GM21515 (cell line): ENCODE data around the gene MLST8.
"Not testable (repeated sequence)": the region's sequence is repeated elsewhere in the genome, so short reads cannot be mapped to it uniquely, and the experiment has no call there.

ENCODE experiments used
- ATAC-seq: cut with Tn5 transposase; IDR thresholded peaks from one replicate; pipeline ENCODE4 v1.9.1; 2021; ENCODE audit not compliant: unreplicated experiment

Gene MLST8

DNA sequence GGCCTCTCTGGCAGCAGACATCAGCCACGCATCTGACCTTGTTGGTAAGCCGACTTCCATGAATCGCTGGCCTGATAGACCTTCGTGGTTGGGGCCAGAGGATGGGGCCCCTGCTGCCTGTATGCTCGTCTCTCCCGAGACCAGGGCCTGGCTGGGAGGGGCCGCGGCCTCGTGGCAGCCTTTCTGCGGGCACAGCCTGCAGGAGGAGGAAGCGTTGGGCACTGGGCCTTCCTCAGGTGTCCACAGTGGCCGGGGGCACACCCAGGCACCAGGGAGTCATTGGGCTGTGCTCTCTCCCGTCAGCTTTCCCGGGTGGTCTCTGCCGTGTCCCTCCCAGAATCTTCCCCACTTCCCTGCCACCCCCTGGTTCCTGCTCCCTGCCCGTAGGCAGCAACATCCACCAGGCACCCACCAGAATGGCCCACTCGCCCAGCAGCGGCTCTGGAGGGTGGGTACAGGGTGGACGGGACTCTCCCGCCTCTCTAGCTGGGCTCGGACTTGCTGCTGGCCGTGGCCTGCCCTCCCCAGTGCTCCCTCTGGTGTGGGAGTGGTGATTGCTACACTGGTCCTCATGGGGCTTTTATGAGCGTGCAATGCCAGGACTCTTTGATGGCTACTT, 24.5 kb downstream of the MLST8 start:
- ATAC-seq: no peak

DNA sequence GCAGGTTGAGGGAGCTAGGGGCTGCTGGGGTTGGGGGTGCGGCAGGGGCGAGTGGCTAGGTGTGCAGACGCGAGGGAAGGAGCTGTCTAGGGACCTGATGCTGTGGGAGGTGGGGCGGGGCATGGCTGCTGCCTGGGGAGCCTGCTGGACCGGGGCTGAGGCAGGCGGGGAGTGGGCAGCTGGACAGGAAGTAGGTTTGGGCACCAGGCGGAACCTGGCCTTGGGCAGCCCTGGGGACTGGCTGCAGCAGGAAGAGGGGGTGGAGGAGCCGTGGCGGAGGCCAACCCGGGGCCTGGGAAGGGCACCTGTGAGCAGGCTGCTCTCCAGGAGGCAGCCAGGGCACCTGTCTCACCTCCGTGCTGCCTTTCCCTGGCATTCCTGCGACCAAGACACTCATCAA, 25.1 kb downstream of the MLST8 start:
- ATAC-seq: no peak

DNA sequence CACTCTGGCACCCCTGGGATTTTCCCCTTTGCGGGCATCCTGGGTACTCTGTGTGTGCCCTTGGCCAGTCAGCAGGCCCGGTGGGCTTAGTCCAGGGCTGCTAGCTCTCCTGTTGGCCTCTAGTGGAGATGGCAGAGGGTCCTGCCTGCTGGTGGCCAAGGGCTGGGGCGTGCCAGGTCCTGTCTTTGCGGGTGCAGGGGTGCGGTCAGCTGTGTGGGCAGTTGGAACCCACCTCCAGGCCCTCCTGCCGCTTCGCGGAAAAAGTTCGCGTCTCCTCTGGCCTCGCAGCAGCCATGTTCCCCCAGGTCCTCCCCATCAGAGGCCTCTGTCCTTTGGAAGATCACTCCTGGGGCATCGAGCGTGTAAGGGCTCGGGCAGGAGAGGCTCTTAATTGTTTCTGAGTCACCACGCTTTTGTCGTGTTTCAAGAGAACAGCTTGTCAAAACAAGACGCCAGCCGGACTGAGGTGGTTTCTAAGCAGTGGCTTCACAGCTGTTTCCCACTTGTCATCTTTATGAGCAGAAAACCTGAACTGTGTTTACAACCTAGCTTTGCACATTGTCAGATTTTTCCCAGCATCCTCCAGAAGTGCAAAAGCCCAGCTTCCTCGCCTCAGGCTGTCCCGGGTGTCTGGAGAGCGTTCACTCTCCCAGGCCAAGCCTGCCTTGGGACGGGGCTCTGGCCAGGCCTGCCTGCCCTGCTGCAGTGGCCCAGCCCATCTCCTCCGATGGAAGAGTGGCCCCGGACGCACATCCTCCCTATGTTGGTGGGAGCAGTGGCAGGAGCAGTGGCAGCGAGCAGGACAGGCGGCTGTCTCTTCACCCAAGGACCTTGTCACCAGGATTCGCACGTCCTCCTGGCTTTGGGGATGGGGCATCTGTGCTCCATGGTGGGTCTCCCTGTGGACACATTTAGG, 26.0 kb downstream of the MLST8 start:
- no peak for ATAC-seq

DNA sequence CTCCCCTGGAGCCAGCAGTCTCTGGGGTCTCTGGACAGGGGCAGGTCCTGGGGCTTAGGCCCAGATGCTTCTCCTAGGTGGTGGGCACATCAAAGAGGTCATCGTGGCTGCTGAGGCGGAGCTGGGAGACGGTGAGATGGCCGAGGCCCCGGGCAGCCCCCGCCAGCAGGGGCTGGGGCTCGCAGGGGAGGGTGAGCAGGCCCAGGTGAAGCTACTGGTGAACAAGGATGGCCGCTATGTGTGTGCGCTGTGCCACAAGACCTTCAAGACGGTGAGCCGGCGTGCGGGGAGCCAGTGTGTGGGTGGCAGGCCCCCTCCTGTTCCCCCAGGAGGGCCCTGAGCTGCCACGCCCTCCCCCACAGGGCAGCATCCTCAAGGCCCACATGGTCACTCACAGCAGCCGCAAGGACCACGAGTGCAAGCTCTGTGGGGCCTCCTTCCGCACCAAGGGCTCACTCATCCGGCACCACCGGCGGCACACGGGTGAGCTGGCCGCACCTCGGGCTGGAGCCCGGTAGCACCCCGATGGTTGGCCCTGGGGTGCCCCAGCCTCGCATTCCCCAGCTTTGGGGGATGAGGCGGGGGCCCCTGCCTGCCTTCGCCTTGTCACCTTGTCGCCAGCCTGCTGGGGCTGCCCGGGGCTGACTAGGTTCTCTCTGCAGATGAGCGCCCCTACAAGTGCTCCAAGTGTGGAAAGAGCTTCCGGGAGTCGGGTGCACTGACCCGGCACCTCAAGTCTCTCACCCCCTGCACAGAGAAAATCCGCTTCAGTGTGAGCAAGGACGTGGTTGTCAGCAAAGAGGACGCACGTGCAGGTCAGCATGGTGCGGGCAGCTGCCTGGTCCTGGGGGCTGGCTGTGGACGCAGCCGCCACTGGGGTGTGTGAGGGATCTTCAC, 27.1 kb downstream of the MLST8 start:
- ATAC-seq: no peak

DNA sequence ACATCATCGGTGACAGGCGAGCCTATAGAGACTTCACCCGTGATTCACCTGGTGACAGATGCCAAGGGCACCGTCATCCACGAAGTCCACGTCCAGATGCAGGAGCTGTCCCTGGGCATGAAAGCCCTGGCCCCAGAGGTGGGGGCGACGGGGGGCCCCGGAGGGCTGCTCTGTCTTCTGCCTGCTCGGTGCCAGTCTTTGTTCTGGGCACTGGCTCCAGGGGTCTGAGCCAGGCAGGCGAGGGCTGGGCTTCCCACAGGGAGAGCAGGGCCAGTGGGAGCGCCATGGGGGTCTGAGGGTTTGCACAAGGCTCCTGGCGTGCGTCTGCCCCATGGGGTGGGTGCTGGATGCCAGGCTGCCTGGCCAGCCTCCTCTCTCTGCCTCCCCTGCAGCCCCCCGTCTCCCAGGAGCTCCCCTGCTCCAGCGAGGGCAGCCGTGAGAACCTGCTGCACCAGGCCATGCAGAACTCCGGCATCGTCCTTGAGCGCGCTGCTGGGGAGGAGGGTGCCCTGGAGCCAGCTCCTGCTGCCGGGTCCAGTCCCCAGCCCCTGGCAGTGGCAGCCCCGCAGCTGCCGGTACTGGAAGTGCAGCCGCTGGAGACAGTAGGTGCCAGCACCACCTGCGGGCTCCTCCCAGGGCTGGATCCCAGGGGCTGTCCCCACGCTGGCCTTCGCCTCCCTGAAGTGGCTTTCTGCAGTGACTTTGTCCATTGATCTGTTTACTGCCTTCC, 28.0 kb downstream of the MLST8 start:
- no peak for ATAC-seq

DNA sequence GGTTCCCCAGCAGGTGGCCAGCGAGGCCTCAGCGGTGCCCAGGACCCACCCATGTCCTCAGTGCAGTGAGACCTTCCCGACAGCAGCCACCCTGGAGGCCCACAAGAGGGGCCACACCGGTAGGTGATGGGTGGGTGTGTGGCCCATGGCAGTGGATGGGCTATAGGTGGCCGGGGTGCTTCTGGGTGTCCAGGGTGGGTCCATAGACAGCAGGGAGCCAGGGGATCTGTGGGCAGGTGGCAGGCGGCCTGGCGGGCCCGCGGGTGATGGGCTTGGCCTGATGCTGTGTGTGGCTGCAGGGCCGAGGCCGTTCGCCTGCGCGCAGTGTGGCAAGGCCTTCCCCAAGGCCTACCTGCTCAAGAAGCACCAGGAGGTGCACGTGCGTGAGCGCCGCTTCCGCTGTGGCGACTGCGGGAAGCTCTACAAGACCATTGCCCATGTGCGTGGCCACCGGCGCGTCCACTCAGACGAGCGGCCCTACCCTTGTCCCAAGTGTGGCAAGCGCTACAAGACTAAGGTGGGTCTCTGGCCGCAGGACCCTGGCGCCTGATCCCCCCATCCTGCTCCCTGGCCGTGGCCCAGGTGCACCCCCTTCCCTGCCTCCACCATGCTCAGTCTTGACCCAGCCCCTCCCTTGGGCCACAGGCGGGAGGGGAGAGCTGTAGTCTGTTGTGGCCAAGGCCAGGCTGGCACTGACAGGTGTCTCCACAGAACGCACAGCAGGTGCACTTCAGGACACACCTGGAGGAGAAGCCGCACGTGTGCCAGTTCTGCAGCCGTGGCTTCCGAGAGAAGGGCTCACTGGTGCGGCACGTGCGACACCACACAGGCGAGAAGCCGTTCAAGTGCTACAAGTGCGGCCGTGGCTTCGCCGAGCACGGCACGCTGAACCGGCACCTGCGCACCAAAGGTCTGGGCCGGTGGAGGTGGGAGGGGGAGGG, 28.9 kb downstream of the MLST8 start:
- ATAC-seq: no peak

DNA sequence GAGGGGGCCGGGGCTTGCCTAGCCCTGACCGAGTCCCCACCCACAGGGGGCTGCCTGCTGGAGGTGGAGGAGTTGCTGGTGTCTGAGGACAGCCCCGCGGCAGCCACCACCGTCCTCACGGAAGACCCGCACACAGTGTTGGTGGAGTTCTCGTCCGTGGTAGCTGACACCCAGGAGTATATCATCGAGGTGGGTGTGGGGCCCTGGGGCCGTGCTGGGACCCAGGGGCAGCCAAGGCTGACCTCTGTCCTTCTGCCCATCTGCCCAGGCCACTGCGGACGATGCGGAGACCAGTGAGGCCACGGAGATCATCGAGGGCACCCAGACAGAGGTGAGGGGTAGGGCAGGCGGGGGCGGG, 29.5 kb downstream of the MLST8 start:
- no peak for ATAC-seq

DNA sequence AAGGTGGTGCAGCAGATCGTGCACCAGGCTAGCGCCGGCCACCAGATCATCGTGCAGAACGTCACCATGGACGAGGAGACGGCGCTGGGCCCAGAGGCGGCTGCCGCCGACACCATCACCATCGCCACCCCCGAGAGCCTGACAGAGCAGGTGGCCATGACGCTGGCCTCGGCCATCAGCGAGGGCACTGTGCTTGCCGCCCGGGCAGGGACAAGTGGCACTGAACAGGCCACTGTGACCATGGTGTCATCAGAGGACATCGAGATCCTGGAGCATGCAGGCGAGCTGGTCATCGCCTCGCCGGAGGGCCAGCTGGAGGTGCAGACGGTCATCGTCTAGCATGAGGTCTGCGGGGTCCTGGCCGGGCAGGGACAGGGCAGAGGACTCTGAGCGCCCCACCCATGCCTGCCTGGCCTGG, 30.0 kb downstream of the MLST8 start:
- ATAC-seq: no peak

DNA sequence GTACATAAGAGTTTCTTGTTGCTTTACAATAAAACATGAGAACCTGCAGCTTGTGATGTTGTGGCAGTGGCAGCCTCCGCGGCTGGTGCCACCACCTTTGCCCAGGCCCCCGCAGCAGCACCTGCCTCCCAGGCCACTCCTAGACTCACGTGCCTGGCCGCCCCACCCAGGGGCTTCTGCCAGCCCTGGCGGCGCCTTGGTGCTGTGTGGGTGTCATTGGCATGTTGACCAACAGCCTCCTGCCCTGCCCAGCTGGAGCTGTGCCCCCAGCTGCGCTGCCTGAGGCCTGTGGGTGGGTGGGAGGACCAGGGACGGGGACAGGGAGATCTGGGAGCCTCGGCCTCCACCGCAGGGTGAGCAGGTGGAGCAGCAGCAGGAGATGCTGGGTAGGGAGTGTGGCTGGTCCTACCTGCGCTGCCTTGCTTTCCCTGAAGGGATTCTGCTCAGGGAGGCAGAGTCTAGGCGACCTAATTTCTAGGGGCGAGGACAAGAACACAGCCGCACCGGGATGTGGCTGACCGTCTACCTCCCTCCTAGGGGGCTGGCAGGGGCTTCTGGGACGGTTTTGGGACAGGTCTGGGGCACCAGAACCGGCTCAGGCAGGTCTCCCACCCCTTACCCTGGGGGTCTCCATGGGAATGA, 30.6 kb downstream of the MLST8 start:
- ATAC-seq: no peak

DNA sequence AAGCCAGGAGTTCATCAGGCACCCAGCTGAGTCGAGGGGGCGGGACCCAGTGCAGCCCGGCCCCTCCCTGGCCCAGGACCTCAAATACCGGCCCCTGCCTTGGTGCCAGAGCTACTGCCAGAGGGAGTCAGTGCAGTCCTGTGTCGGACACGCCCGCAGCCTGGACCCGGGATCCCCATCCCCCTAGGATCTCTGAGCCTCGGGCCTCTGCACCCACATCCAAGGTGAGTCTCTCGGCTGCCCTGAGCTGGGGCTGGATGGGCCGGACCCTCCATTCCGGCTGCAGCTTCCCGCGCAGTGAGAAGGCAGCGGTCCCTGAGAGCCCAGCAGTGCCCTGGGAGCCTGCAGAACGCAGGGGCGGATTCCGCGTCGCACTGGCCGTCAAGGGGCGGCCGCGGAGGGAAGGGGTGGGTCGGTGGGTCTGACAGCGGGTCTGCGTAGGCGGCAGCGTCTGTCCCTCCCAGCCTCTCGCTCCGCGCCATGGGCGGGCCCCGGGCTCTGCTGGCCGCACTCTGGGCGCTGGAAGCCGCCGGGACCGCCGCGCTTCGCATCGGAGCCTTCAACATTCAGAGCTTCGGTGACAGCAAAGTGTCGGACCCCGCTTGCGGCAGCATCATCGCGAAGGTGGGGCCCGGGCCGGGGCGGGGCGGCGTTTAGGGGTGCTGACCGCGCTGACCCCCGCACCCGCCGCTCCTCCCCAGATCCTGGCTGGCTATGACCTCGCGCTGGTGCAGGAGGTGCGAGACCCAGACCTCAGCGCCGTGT, 31.3 kb downstream of the MLST8 start, which contains the start of gene DNASE1L2:
TSS of gene DNASE1L2 (plus strand) at position 108 of the 765 bp plus-strand sequence. CDS start at position 481, 373 bp downstream.
- ATAC-seq: no peak

DNA sequence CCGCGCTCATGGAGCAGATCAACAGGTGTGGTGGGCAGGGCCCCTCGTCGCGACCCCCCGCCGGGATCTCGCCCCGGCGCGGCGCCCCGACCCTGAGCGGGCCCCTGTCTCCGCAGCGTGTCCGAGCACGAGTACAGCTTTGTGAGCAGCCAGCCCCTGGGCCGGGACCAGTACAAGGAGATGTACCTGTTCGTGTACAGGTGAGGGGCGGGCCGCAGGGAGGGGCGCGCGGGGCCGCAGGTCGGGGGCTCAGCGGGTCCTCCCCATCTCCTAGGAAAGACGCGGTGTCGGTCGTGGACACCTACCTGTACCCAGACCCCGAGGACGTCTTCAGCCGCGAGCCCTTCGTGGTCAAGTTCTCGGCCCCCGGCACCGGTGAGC, 31.8 kb downstream of the MLST8 start:
- ATAC-seq: no peak

DNA sequence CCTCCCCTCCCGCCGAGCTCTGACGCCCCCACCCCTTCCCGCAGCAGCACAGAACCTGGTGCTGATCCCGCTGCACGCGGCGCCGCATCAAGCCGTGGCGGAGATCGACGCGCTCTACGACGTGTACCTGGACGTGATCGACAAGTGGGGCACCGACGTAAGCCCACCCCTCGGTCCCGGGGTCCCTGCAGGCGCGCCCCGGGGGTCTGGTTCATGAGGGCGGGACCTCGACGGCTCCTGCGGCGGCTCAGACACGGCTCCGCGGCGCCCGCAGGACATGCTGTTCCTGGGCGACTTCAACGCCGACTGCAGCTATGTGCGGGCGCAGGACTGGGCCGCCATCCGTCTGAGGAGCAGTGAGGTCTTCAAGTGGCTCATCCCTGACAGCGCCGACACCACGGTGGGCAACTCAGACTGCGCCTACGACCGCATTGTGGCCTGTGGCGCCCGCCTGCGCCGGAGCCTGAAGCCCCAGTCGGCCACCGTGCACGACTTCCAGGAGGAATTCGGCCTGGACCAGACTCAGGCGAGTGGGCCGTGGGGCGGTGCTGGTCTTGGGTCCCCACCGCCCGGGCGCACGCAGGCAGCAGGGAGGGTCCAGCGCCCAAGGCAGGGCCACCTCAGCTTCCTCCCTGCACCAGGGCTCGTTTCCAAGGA, 32.4 kb downstream of the MLST8 start:
- no peak for ATAC-seq

DNA sequence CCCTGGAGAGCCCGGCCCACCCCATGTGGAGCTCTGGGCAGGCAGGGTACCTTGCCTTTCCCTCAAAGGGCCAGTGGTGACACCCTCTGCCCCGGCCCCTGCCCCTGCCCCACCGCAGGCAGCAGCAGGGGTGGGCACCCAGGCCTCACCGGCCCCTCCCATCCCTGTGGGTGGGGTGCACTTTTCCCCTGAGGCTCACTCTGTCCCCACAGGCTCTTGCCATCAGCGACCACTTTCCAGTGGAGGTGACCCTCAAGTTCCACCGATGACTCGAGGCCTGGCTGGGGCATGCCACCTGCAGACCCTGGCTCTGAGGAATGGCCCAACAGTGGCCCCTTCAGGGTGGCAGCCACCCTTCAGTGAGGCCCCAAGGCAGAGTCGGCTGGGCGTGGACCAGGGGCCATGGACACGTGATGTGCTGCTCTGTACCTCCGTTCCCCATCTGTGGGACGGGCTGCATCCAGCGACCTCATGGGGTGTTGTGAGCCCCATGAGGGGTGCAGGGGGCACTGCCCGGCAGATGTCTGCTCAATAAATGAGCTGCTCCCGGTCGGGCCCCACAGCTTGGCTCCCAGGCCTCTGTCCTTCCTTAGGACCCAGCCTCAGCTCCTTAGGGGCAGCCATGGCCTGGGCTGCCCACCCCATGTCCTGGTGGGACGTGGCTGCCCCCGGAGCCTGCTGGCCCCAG, 33.0 kb downstream of the MLST8 start:
- ATAC-seq: no peak

DNA sequence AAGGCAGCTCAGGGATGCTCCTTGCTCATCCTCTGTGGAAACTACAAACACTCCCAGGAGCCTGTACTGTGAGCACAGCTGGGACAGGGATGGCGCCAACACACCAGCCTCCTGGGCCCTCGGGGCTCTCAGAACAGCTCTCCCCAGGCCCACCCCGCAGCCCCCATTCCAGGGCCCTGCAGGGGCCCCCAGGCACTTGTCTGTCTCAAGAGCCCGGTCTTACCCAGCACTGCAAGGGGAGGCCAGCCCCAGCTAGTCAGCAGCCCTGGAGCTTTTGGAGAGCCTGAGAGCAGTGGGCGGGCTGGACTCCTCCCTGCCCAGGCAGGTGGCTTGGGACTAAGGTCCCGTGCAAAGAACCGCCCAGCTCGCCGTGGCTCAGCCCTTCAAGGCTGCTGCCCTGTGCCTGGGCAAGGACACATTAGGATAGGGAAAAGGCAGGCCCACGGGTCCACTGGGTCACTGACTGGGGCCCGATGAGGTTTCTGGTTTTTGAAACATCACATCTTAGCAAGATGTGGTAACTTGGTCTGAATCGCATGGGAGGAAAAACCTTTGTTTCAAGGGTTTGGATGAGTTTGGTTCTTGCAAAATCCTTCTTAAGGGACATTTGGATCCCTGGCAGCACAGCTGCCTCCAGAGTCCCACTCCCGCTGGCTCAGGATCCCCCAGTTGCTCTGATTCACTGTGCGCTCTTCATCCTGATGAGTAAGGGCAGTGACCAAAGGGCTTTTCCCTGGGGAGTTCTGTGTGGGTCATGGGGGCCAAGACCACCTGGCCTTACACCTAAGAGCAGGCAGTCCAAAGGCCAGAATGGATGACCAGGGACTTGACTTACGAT, 33.8 kb downstream of the MLST8 start:
- ATAC-seq: no peak

DNA sequence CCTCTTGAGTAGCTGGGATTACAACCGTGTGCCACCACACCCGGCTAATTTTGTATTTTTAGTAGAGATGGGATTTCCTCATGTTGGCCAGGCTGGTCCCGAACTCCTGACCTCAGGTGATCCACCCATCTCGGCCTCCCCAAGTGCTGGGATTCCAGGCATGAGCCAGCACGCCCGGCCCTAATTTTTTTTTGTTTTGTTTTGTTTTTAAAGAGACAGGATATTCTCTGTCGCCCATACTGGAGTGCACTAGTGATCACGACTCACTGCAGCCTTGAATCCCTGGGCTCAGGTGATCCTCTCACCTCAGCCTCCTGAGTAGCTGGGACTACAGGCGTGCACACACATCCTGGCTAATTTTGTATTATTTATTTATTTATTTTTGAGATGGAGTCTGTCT, 35.1 kb downstream of the MLST8 start:
- not testable (repeated sequence) for ATAC-seq

DNA sequence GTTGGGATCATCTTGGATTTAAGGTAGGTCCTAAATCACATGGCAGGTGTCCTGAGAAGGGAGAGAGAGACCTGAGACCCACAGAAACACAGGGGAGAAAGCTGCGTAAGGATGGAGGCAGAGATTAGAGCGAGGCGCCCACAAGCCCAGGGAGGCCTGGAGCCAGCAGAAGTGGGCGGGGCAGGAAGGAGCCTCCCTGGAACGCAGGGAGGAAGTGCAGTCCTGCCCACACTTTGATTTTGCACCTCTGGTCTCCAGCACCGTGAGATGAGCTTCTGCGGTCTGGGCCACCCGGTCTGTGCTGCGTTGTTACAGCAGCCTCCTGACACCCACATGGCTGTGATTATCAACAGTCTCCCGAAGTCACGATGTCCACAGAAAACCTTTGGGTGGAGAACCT, 37.3 kb downstream of the MLST8 start:
- ATAC-seq: no peak
